ENCODE results near the gene MGST2.

- TF ChIP-seq CTCF (conservative IDR thresholded peaks at IDR 0.05; ENCODE audit: low read length) (no peak), EZH2phosphoT487 (IDR thresholded peaks at IDR 0.05; ENCODE audit: borderline replicate concordance) (no peak)
Observed at GRCh38 chr4:139642364-139642763, 23.3 kb upstream of the MGST2 start.
